Pulmonary artery endothelial cell (primary cell): Measurements from ENCODE around the gene SLC25A44. TPM values are rescaled to one million over a fixed set of nuclear protein-coding genes. Genes with fewer than 3 reads are reported as not detected.
"Not testable (repeated sequence)": the region's sequence is repeated elsewhere in the genome, so short reads cannot be mapped to it uniquely, and the experiment has no call there.

ENCODE experiments used
- DNase-seq: peaks from one replicate; pipeline ENCODE4 v3.0.0-alpha.2; 2011; ENCODE audit warnings: low read depth, low spot score
- total RNA-seq: library from RNA; depleted of rRNA; stranded (reverse); fragments of >200 nt; gene quantifications from 2 replicates; pipeline ENCODE4 v1.2.3, GENCODE V29; 2014

Gene SLC25A44
- total RNA-seq, 1 donor from 2014 or later: 12.8 TPM

GRCh38 chr1:156204686-156205085, 10.8 kb downstream of the SLC25A44 start:
- no peak for DNase-seq

DNA sequence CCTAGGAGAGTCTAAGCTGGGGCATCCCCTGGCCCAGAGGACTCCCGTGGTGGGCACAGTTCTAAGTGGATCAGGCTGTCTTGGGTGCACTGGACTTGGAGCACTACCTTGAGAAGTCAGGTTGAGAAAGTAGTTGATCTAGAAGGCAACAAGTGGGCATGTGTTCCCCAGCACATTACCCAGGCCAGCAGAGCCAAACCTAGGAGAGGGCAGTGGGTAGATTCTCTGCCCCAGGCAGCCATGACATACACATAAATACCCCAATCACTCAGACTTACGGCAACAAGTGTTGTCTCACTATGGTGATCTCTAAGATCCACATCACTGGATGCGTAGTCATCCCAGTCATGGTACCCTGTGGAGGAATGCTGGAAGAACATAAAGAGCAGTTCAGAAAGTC, 17.3 kb downstream of the SLC25A44 start:
- DNase-seq: no peak

DNA sequence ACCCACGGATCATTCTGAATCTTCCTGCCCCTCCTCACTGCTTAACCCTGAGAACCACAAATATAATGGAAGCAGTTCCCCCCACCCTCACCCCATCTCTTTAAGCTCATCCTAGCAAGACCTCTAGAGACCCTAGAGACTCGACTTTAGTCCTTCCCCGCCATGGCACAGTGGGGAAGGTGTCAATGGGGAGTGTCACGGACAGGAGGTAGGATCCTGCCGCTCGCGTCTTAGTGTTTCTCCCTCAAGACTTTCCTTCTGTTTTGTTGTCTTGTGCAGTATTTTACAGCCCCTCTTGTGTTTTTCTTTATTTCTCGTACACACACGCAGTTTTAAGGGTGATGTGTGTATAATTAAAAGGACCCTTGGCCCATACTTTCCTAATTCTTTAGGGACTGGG, 18.2 kb downstream of the SLC25A44 start:
- DNase-seq: no peak

DNA sequence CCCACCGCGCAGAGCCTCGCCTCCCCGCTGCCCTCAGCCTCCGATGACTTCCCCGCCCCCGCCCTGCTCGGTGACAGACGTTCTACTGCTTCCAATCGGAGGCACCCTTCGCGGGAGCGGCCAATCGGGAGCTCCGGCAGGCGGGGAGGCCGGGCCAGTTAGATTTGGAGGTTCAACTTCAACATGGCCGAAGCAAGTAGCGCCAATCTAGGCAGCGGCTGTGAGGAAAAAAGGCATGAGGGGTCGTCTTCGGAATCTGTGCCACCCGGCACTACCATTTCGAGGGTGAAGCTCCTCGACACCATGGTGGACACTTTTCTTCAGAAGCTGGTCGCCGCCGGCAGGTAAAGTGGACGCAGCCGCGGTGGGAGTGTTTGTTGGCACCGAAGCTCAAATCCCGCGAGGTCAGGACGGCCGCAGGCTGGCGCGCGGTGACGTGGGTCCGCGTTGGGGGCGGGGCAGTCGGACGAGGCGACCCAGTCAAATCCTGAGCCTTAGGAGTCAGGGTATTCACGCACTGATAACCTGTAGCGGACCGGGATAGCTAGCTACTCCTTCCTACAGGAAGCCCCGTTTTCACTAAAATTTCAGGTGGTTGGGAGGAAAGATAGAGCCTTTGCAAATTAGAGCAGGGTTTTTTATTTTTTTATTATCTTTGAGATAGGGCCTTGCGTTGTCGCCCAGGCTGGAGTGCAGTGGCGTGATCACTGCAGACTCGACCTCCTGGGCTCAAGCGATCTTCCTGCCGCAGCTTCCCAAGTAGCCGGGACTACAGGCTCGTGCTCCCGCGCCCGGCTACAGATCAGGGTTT, 19.1 kb downstream of the SLC25A44 start, which contains the start of gene PMF1:
Gene PMF1, plus strand, starts transcription at position 175 of the 811 bp plus-strand sequence. Its CDS starts 9 bp downstream, at position 184.
- peak; percentile 87 for DNase-seq

DNA sequence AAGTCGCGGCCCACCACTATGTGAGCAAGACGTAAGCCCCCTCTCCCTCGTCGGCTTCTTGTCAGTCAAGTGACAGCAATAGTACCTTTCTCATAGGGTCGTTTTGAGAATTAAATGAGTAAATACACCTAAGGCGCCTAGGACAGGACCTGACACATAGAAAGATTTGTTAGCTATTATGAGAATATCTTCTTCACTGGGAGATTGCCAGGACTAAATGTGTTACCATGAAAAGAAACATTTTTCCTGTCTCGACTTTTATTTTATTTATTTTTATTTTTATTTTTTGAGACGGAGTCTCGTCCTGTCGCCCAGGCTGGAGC, 19.7 kb downstream of the SLC25A44 start:
- no peak for DNase-seq

GRCh38 chr1:156214024-156214748, 20.3 kb downstream of the SLC25A44 start:
- DNase-seq: no peak

DNA sequence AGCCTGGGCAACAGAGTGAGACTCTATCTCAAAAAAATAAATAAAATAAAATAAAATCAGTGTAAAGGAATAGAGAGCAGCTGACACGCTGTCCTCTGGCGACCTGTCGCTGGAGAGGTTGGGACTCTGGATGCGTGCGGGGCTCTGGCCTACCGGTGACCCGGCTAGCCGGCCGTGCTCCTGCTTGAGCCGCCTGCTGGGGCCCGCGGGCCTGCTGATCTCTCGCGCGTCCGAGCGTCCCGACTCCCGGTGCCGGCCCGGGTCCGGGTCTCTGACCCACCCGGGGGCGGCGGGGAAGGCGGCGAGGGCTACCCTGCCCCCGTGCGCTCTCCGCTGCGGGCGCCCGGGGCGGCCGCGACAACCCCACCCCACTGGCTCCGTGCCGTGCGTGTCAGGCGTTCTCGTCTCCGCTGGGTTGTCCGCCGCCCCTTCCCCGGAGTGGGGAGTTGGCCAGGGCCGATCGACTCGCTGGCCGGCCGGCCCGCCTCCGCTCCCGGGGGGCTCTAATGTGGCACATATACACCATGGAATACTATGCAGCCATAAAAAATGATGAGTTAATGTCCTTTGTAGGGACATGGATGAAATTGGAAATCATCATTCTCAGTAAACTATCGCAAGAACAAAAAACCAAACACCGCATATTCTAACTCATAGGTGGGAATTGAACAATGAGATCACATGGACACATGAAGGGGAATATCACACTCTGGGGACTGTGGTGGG, 22.6 kb downstream of the SLC25A44 start:
- not testable (repeated sequence) for DNase-seq

GRCh38 chr1:156217871-156218270, 24.0 kb downstream of the SLC25A44 start:
- no peak for DNase-seq

DNA sequence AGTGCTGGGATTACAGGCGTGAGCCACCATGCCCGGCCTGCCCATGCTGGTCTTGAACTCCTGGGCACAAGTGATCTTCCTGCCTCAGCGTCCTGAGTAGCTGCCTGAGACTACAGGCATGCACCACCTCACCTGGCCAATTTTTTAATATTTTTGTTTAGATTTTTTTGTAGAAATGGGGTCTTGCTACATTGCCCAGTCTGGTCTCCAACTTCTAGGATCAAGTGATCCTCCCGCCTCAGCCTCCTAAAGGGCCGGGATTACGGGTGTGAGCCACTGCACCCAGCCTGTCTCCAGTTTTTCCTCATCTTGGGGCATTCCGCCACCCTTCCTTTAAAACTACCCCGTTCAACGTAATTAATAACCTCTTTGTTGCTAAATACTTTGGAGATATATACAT, 26.3 kb downstream of the SLC25A44 start:
- no peak for DNase-seq

GRCh38 chr1:156221986-156222692, 28.2 kb downstream of the SLC25A44 start:
- DNase-seq: no peak

DNA sequence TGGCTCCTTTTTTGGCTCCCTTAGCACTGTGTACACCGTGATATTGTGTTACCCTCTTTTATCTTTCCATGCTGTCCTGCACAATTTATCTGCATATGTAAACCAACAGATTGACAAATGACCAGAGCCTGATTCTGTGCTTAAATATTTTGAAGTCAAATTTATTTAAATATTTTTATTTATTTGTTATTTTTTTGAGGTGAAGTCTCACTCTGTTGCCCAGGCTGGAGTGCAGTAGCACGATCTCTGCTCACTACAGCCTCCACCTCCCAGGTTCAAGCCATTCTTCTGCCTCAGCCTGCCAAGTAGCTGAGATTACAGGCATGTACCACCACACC, 31.7 kb downstream of the SLC25A44 start:
- DNase-seq: no peak

DNA sequence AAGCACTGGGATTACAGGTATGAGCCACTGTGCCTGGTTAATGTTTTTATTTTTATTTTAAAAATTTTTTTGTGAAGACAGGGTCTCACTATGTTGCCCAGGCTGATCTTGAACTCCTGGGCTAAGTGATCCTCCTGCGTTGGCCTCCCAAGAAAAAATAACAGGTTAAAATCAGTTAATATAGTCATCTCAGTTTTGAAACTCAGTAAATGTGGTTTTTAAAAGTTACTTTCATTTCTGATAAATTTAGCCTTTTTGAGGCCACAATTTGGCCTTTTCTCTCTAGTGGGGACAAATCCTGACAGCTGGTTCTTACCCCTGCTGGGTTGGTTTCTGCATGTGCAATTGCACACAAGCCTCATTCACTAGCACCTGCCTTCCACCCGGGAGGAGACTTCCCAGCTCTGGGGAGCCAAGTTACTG, 32.2 kb downstream of the SLC25A44 start:
- DNase-seq: no peak

- no peak for DNase-seq
Measured at GRCh38 chr1:156226782-156227181, 32.9 kb downstream of the SLC25A44 start.

DNA sequence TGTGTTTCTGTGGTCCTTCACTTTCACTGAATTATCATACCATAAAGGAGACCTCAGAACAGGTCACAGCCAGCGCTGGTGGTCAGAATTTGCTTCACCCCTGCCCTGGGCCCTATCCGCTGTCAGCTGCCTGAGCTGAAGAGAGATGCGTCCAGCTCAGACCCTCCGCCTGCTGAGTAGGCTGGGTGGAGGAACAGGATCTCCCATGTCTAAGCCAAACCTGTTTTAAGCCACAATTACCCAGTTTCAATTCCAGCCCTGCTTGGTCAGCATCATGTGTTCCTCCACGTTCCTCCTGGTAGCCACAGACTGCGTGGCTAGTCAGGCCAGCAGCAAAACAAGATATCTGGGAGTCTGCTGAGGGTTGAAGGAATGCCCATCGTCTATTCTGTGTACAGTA, 34.6 kb downstream of the SLC25A44 start:
- DNase-seq: no peak

- DNase-seq: no peak
Measured at GRCh38 chr1:156229809-156230472, 36.0 kb downstream of the SLC25A44 start.

DNA sequence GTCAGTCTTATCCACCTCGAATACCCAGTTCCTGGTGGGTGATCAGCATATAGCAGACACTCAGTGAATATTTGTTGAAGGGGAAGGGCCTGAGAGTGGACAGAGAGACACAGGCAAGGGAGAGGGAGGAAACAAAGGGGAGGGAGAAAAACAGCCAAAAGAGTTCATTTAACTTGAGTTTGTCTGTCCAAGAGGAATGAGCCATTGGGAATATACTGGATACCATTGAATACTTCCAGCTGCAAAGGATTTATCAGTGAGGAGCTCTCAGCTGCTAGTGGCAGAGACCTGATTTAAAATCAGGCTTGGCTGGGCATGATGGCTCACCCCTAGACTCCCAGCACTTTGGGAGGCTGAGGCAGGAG, 36.6 kb downstream of the SLC25A44 start:
- DNase-seq: no peak

- no peak for DNase-seq
Measured at GRCh38 chr1:156232201-156232894, 38.4 kb downstream of the SLC25A44 start.

- no peak for DNase-seq
Measured at GRCh38 chr1:156233426-156234127, 39.7 kb downstream of the SLC25A44 start.

GRCh38 chr1:156236164-156236563, 42.3 kb downstream of the SLC25A44 start:
- DNase-seq: no peak

GRCh38 chr1:156238248-156238647, 44.3 kb downstream of the SLC25A44 start:
- DNase-seq: no peak
